Mesenchymal stem cell (in vitro differentiated cells and primary cell): ENCODE results near the gene FSTL4.
A peak's percentile ranks its signal among the peaks of the same experiment; 100 is the strongest.

Source experiments
- DNase-seq: peaks from one replicate; pipeline ENCODE4 v3.0.0-alpha.2; 2013
- H2AFZ ChIP-seq: one replicate; pipeline ENCODE4 v1.6.1; 2013; ENCODE audit warnings: low read depth, mild to moderate bottlenecking, control low read depth, inconsistent platforms, low read length, moderate library complexity
- H2AK5ac ChIP-seq: 2 replicates; pipeline ENCODE4 v1.6.1; 2013; ENCODE audit warnings: low read length, moderate library complexity, mild to moderate bottlenecking, inconsistent platforms; ENCODE audit not compliant: severe bottlenecking
- H2BK120ac ChIP-seq: one replicate; pipeline ENCODE4 v1.6.1; 2013; ENCODE audit warnings: low read depth, mild to moderate bottlenecking, inconsistent platforms, low read length, moderate library complexity
- H2BK12ac ChIP-seq, 2 experiments: one replicate each; pipeline ENCODE4 v1.6.1; 2013; ENCODE audit warnings: inconsistent platforms in 2 of 2, low read length in 2 of 2, mild to moderate bottlenecking in 2 of 2, moderate library complexity in 2 of 2, control low read depth in 1 of 2
- H2BK15ac ChIP-seq: one replicate; pipeline ENCODE4 v1.6.1; 2013; ENCODE audit warnings: mild to moderate bottlenecking, low read depth, inconsistent platforms; ENCODE audit not compliant: poor library complexity, severe bottlenecking
- H2BK5ac ChIP-seq: 2 replicates; pipeline ENCODE4 v1.6.1; 2013; ENCODE audit warnings: low read depth, mild to moderate bottlenecking, low read length, control low read depth, inconsistent platforms; ENCODE audit not compliant: poor library complexity, severe bottlenecking
- H3K14ac ChIP-seq, 2 experiments: one replicate each; pipeline ENCODE4 v1.6.1; 2013; ENCODE audit warnings: inconsistent platforms in 2 of 2, low read length in 2 of 2, control low read depth in 1 of 2, mild to moderate bottlenecking in 1 of 2, moderate library complexity in 1 of 2
- H3K18ac ChIP-seq, 2 experiments: one replicate each; pipeline ENCODE4 v1.6.1; 2013; ENCODE audit warnings: inconsistent platforms in 2 of 2, low read length in 2 of 2, control low read depth in 1 of 2, low read depth in 1 of 2, mild to moderate bottlenecking in 1 of 2
- H3K23ac ChIP-seq, 2 experiments: one replicate each; pipeline ENCODE4 v1.6.1; 2013; ENCODE audit warnings: inconsistent platforms in 2 of 2, low read length in 2 of 2, mild to moderate bottlenecking in 2 of 2, moderate library complexity in 2 of 2, control low read depth in 1 of 2
- H3K27ac ChIP-seq: 2 replicates; pipeline ENCODE4 v1.5.1; 2013; ENCODE audit warnings: mild to moderate bottlenecking, moderate library complexity, low read length, control low read depth, inconsistent platforms; ENCODE audit not compliant: poor library complexity, severe bottlenecking
- H3K27me3 ChIP-seq, 2 experiments: 2 replicates each; pipeline versions ENCODE4 v1.6.1 to v1.7.0; 2013; ENCODE audit warnings: low read length in 2 of 2, mild to moderate bottlenecking in 2 of 2, moderate library complexity in 2 of 2, control low read depth in 1 of 2, inconsistent platforms in 1 of 2; ENCODE audit not compliant: control insufficient read depth in 1 of 2, insufficient read depth in 1 of 2
- H3K36me3 ChIP-seq, 2 experiments: 2 replicates each; pipeline versions ENCODE4 v1.6.1 to v1.7.0; 2013; ENCODE audit warnings: low read length in 2 of 2, control low read depth in 1 of 2, inconsistent platforms in 1 of 2, low read depth in 1 of 2, mild to moderate bottlenecking in 1 of 2; ENCODE audit not compliant: insufficient read depth in 2 of 2, control insufficient read depth in 1 of 2
- H3K4ac ChIP-seq, 2 experiments: one replicate each; pipeline ENCODE4 v1.6.1; 2013; ENCODE audit warnings: inconsistent platforms in 2 of 2, low read length in 2 of 2, mild to moderate bottlenecking in 2 of 2, moderate library complexity in 2 of 2, control low read depth in 1 of 2, low read depth in 1 of 2
- H3K4me1 ChIP-seq: 2 replicates; pipeline ENCODE4 v1.6.1; 2013; ENCODE audit warnings: low read depth, low read length, control low read depth; ENCODE audit not compliant: control insufficient read depth, insufficient read depth
- H3K4me2 ChIP-seq: 2 replicates; pipeline ENCODE4 v1.6.1; 2013; ENCODE audit warnings: low read length, mild to moderate bottlenecking, inconsistent platforms; ENCODE audit not compliant: poor library complexity, severe bottlenecking
- H3K4me3 ChIP-seq, 2 experiments: 2 replicates each; pipeline versions ENCODE4 v1.5.1 to v1.7.0; 2013; ENCODE audit warnings: low read length in 2 of 2, mild to moderate bottlenecking in 2 of 2, control low read depth in 1 of 2, low read depth in 1 of 2; ENCODE audit not compliant: insufficient read depth in 1 of 2
- H3K79me1 ChIP-seq: replicated peaks from 2 replicates; pipeline ENCODE4 v1.6.1; 2013; ENCODE audit warnings: mild to moderate bottlenecking, control low read depth, low read length, inconsistent platforms; ENCODE audit not compliant: poor library complexity, severe bottlenecking
- H3K9ac ChIP-seq: 2 replicates; pipeline ENCODE4 v1.7.0; 2013; ENCODE audit warnings: mild to moderate bottlenecking, low read length, moderate library complexity
- H3K9me3 ChIP-seq: 2 replicates; pipeline ENCODE4 v1.7.0; 2013; ENCODE audit warnings: mild to moderate bottlenecking, low read length; ENCODE audit not compliant: control insufficient read depth
- H4K8ac ChIP-seq: one replicate; pipeline ENCODE4 v1.6.1; 2013; ENCODE audit warnings: inconsistent platforms, mild to moderate bottlenecking, low read length, moderate library complexity
- H4K91ac ChIP-seq: one replicate; pipeline ENCODE4 v1.6.1; 2013; ENCODE audit warnings: mild to moderate bottlenecking, low read length, inconsistent platforms
- WGBS: methylation state at CpG from one replicate; pipeline ENCODE4 v1.1.7; 2013; ENCODE audit warnings: mixed read lengths; 5-methylcytosine and 5-hydroxymethylcytosine counted together

FSTL4 gene

DNA sequence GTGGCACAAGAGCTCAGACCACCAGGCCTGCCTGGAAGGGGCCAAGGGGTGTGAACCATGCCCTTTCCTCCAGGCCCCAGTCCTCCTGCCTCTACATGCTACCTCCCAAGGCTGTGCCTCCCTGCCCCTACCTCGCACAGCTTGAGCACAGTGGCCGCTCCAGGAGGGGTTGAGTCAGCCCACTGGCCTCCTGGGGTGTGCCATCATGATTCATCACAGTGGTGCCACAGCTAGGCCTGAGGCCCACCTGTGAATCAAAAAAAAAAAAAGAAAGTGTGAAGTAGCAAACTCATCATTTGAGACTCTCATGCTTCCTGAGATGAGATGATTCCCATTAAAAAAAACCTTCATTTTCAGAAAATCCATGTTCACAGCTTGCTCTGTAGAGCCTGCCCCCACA lies 320.0 kb downstream of the FSTL4 start:
- H3K18ac ChIP-seq: no peak overlapping the region
- 50% methylated on average over 2 of the region's 2 CpGs for WGBS
- H2BK12ac ChIP-seq: no peak overlapping the region
- H3K14ac ChIP-seq: no peak overlapping the region
- no peak overlapping the region for H2AK5ac ChIP-seq
- H3K27ac ChIP-seq: no peak overlapping the region
- H2AFZ ChIP-seq: no peak overlapping the region
- peaks cover 6% of the 10 kb centered on the region for H3K4me1 ChIP-seq
- no peaks in the 10 kb centered on the region for H3K79me1 ChIP-seq
- H3K9ac ChIP-seq: no peak overlapping the region
- H2BK5ac ChIP-seq: no peak overlapping the region
- H3K27me3 ChIP-seq: peaks cover 19 to 72% of the 10 kb centered on the region in 2 experiments
- H2BK120ac ChIP-seq: no peak overlapping the region
- no peaks in the 10 kb centered on the region for H3K36me3 ChIP-seq
- peak overlapping the region; percentile 3 for H2BK15ac ChIP-seq
- no peak for DNase-seq
- H3K9me3 ChIP-seq: no peaks in the 10 kb centered on the region
- H3K23ac ChIP-seq: no peak overlapping the region
- H4K91ac ChIP-seq: no peak overlapping the region
- H3K4ac ChIP-seq: no peak overlapping the region
- H3K4me3 ChIP-seq: no peak overlapping the region
- H3K4me2 ChIP-seq: no peak overlapping the region
- H4K8ac ChIP-seq: no peak overlapping the region

DNA sequence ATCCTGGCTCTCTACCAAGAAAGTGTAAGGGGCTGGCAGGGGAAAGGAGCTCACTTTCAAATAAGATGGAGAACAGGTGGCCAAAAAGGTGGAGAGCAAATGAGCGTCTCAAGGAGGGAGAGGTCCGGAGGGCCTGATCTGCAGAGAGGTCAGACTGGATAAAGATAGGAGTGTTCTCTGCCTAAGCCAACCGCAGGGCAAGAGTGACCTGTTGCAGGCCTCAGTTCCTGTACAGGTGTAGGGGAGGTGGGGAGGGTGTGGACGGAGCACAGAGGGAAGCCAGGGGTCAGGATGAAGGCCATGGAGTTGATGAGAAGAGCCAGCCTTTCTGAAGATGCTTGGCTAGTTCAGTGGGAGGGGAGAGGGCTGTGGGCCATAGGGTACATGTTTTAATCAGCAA lies 320.8 kb downstream of the FSTL4 start:
- H3K18ac ChIP-seq: no peak overlapping the region
- 85% methylated on average over 4 of the region's 4 CpGs for WGBS

DNA sequence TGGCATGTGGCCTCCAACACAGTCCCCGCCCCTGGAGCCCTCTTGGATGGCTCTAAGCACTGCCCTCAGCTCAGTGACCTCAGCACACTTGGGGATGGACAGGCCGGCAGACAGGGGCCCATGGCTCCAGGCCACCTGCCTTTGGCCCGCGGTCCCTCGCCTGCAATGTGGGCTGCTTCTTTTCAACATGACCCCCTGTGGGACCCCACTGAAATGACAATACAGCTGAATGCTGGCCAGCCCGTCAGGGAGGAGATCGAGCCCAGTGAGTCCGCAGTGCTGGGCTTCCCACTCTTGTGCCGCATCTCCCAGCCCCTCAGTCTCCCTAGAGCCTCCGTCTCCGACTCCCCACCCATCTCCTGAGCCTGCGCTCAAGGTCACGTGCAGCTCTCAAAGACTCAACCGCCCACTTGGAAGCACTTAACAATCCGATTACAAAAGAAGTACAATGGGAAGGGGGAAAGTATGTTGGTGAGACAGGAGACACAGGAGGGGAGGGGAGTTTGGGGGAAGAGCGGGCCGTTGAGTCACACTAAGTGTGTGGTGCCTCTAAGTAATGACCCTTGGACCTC lies 321.6 kb downstream of the FSTL4 start:
- Histone ChIP-seq H2BK12ac (no peak overlapping the region), H3K14ac (no peak overlapping the region), H3K4me1 (peaks cover 7% of the 10 kb centered on the region), H2BK120ac (no peak overlapping the region), H3K36me3 (no peaks in the 10 kb centered on the region), H3K9ac (no peak overlapping the region), H3K27ac (no peak overlapping the region), H3K79me1 (no peaks in the 10 kb centered on the region), H3K9me3 (no peaks in the 10 kb centered on the region), H4K8ac (no peak overlapping the region), H3K27me3 (peaks cover 3 to 60% of the 10 kb centered on the region in 2 experiments), H4K91ac (no peak overlapping the region), H2BK15ac (no peak overlapping the region), H3K18ac (no peak overlapping the region), H2AK5ac (no peak overlapping the region), H3K4ac (no peak overlapping the region), H3K4me2 (no peak overlapping the region), H2AFZ (no peak overlapping the region), H3K4me3 (no peak overlapping the region), H3K23ac (no peak overlapping the region), H2BK5ac (no peak overlapping the region)
- 83% methylated on average over 16 of the region's 17 CpGs for WGBS
- DNase-seq: no peak

More for the DNA sequence above, 320.8 kb downstream of the FSTL4 start:
- H3K4ac ChIP-seq: no peak overlapping the region
- no peak overlapping the region for H3K9ac ChIP-seq
- H2BK12ac ChIP-seq: no peak overlapping the region
- no peak overlapping the region for H3K23ac ChIP-seq
- H4K8ac ChIP-seq: no peak overlapping the region
- no peaks in the 10 kb centered on the region for H3K9me3 ChIP-seq
- no peaks in the 10 kb centered on the region for H3K79me1 ChIP-seq
- H2BK120ac ChIP-seq: no peak overlapping the region
- H3K4me3 ChIP-seq: no peak overlapping the region
- H2AK5ac ChIP-seq: no peak overlapping the region
- H2BK5ac ChIP-seq: no peak overlapping the region
- no peak for DNase-seq
- no peak overlapping the region for H3K14ac ChIP-seq
- H3K4me1 ChIP-seq: peaks cover 6% of the 10 kb centered on the region
- no peak overlapping the region for H4K91ac ChIP-seq
- no peak overlapping the region for H3K27ac ChIP-seq
- H3K27me3 ChIP-seq: peaks cover 11 to 67% of the 10 kb centered on the region in 2 experiments
- H2AFZ ChIP-seq: no peak overlapping the region
- H2BK15ac ChIP-seq: no peak overlapping the region
- H3K36me3 ChIP-seq: no peaks in the 10 kb centered on the region
- no peak overlapping the region for H3K4me2 ChIP-seq

DNA sequence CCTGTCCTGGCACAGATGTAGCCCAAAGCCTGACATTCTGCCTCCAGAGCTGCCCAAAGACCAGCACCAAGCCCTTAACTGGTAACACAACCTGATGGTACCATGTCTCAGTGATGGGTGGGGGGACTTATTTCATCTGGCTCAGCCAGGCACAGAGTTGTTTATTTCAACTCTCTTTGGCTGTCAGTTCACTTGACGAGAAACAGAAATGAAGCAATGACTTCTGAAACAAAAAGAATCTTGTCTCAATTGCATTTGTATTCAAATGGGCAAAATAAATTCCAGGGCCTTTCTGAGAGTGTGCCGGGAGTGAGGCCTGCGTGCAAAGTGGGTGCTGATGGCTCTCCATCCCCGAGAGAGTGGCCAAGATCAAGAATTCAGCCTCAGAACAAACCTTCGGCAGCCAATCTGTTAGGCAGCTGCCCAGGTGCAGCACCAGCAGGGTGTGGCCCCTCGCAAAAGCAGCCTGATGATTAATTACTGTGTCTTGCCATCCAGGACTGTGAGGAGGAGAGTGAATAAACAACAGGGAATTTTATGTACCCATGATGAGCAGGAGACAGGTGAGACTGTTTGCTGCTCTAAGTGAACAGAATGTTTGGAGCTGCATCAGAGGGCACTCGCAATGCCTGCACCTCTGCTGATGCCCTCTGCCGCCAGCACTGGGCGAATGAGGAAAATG lies 322.5 kb downstream of the FSTL4 start:
- H3K4ac ChIP-seq: no peak overlapping the region
- no peak overlapping the region for H2AK5ac ChIP-seq
- H4K91ac ChIP-seq: no peak overlapping the region
- H3K18ac ChIP-seq: no peak overlapping the region
- no peak overlapping the region for H3K23ac ChIP-seq
- no peak overlapping the region for H2BK5ac ChIP-seq
- WGBS: 84% methylated on average over 9 of the region's 9 CpGs
- no peak overlapping the region for H2BK15ac ChIP-seq
- no peak for DNase-seq
- H3K9ac ChIP-seq: no peak overlapping the region
- H2AFZ ChIP-seq: no peak overlapping the region
- peaks cover 11% of the 10 kb centered on the region for H3K4me1 ChIP-seq
- no peak overlapping the region for H3K27ac ChIP-seq
- H3K4me2 ChIP-seq: no peak overlapping the region
- H3K14ac ChIP-seq: no peak overlapping the region
- no peak overlapping the region for H4K8ac ChIP-seq
- H3K4me3 ChIP-seq: no peak overlapping the region
- H3K9me3 ChIP-seq: no peaks in the 10 kb centered on the region
- H2BK12ac ChIP-seq: no peak overlapping the region
- peaks cover 0 to 50% of the 10 kb centered on the region in 2 experiments for H3K27me3 ChIP-seq
- H2BK120ac ChIP-seq: no peak overlapping the region
- H3K36me3 ChIP-seq: no peaks in the 10 kb centered on the region
- H3K79me1 ChIP-seq: no peaks in the 10 kb centered on the region
